ENCODE data around the gene NOP56. TPM values are rescaled to one million over a fixed set of nuclear protein-coding genes. Genes with fewer than 3 reads are reported as not detected.

The NOP56 gene
- total RNA-seq (ENCODE audit: low replicate concordance), result 246 and 288 TPM in 2 replicates

DNA sequence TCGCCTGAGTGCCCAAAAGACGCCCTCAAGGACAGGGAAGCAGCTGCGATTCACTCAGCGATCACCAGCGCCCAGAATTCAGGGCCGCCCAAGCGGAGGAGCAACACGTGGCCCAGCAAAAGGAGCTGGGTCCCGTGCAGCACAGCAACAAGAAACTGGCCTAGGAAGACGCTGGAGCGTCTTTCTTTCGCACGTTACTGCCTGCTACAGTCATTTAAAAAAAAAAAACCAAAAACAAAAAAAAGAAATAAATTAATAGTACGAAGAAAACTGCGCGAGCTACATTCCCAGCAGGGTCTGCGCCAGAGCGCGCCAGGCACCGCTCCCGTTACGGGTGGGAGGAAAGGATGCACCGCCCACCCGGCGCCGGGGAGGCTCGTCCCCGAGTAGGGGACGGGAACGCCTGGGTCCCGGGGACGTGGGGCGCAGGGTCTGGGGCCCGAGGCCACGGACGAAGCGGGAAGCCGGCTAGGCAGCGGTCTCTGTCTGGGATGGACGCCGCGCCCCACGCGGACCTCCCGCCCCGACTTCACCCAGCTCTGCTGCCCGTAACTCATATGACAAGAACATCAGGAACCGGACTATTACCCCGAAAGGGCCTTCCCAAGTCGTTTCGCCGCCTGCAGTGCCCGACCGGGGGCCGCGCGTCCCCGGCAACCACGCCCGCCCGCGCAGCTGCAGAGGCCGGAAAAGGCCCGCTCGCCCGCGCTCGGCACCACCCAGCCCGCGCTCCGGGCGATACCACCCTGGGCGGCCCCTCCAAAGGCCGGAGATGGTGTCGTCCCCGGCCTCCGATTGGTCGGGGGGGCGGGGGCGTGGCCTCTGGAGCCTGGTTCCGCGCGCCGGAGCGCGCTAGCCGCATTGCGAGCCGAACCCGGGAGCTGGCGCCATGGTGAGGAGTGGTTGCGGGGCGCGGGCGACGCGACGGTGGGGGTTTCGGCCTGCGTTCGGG lies at the start of gene NOP56:
Gene NOP56 (plus strand): TSS at position 861 of the 952 bp plus-strand sequence. CDS start 29 bp downstream, at position 890.
- peaks cover 56% of the 10 kb centered on the region for H3K79me2 ChIP-seq (ENCODE audit: low read depth)
- H3K9ac ChIP-seq, result peak within 1 kb of the TSS; percentile 61
- Mint-ChIP-seq H3K36me3 (peaks cover 23% of the 10 kb centered on the region), H3K9me3 (no peaks in the 10 kb centered on the region), H3K4me3 (peak within 1 kb of the TSS; percentile 94), H3K4me1 (peaks cover 17% of the 10 kb centered on the region), H3K27me3 (ENCODE audit: insufficient read depth, low read depth) (no peaks in the 10 kb centered on the region), H3K27ac (no peak within 1 kb of the TSS)
- H2AFZ ChIP-seq (replicated peaks), result peak within 1 kb of the TSS; percentile 85
- peaks cover 42% of the 10 kb centered on the region for H4K20me1 ChIP-seq (ENCODE audit: low read depth)
- DNase-seq (ENCODE audit: low spot score), result peak; percentile 94
- no peaks in the 10 kb centered on the region for H3K36me3 ChIP-seq
- peak within 1 kb of the TSS; percentile 98 for H3K4me2 ChIP-seq
- H3F3A ChIP-seq (ENCODE audit: low read depth), result peaks cover 67% of the 10 kb centered on the region
- H3K27ac ChIP-seq, result peak within 1 kb of the TSS; percentile 72
- no peaks in the 10 kb centered on the region for H3K27me3 ChIP-seq
- TF ChIP-seq EZH2 (IDR thresholded peaks at IDR 0.05), result peak; percentile 36
- no peak for TF ChIP-seq EZH2phosphoT487 (IDR thresholded peaks at IDR 0.05)
- peaks cover 22% of the 10 kb centered on the region for H3K4me1 ChIP-seq
- peak within 1 kb of the TSS; percentile 83 for H3K4me3 ChIP-seq
- H3K9me3 ChIP-seq (ENCODE audit: low read depth), result no peaks in the 10 kb centered on the region

DNA sequence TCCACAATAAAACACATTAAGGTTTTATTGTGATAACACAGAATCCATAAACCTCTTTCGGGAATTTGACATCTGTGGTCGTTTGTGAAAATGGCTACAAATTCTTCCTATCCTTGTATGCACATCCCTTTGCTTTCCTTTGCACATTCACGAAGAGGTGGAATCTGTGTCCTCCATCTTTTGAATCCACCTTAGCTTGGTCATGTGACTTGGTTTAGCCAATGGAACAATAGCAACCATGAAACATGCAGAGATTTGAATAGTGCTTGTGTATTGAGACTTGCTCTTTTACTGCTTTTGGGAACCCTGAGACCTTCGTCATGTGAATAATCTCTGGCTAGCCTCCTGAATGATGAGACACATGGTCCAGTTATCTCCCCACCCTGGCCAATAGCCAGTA lies 49.7 kb upstream of the NOP56 start:
- no peak overlapping the region for H3K4me2 ChIP-seq
- H3K4me3 ChIP-seq, result no peak overlapping the region
- no peaks in the 10 kb centered on the region for H3K36me3 Mint-ChIP-seq
- H2AFZ ChIP-seq (replicated peaks), result no peak overlapping the region
- no peaks in the 10 kb centered on the region for H3K27me3 ChIP-seq
- H3K9me3 ChIP-seq (ENCODE audit: low read depth), result peaks cover 7% of the 10 kb centered on the region
- H3K4me3 Mint-ChIP-seq, result no peak overlapping the region
- H3K79me2 ChIP-seq (ENCODE audit: low read depth), result no peaks in the 10 kb centered on the region
- TF ChIP-seq, protein P1, sequence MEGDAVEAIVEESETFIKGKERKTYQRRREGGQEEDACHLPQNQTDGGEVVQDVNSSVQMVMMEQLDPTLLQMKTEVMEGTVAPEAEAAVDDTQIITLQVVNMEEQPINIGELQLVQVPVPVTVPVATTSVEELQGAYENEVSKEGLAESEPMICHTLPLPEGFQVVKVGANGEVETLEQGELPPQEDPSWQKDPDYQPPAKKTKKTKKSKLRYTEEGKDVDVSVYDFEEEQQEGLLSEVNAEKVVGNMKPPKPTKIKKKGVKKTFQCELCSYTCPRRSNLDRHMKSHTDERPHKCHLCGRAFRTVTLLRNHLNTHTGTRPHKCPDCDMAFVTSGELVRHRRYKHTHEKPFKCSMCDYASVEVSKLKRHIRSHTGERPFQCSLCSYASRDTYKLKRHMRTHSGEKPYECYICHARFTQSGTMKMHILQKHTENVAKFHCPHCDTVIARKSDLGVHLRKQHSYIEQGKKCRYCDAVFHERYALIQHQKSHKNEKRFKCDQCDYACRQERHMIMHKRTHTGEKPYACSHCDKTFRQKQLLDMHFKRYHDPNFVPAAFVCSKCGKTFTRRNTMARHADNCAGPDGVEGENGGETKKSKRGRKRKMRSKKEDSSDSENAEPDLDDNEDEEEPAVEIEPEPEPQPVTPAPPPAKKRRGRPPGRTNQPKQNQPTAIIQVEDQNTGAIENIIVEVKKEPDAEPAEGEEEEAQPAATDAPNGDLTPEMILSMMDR (IDR thresholded peaks at IDR 0.05), result no peak
- TF ChIP-seq EZH2phosphoT487 (IDR thresholded peaks at IDR 0.05), result no peak
- no peak for TF ChIP-seq EZH2 (IDR thresholded peaks at IDR 0.05)
- H3F3A ChIP-seq (ENCODE audit: low read depth), result no peaks in the 10 kb centered on the region
- H3K36me3 ChIP-seq, result no peaks in the 10 kb centered on the region
- peaks cover 6% of the 10 kb centered on the region for H3K4me1 Mint-ChIP-seq
- no peak for DNase-seq (ENCODE audit: low spot score)
- H3K4me1 ChIP-seq, result peaks cover 4% of the 10 kb centered on the region
- H3K27ac ChIP-seq, result no peak overlapping the region
- H4K20me1 ChIP-seq (ENCODE audit: low read depth), result no peaks in the 10 kb centered on the region
- no peak overlapping the region for H3K27ac Mint-ChIP-seq
- H3K27me3 Mint-ChIP-seq (ENCODE audit: insufficient read depth, low read depth), result no peaks in the 10 kb centered on the region
- H3K9me3 Mint-ChIP-seq, result peaks cover 14% of the 10 kb centered on the region
- H3K9ac ChIP-seq, result no peak overlapping the region

DNA sequence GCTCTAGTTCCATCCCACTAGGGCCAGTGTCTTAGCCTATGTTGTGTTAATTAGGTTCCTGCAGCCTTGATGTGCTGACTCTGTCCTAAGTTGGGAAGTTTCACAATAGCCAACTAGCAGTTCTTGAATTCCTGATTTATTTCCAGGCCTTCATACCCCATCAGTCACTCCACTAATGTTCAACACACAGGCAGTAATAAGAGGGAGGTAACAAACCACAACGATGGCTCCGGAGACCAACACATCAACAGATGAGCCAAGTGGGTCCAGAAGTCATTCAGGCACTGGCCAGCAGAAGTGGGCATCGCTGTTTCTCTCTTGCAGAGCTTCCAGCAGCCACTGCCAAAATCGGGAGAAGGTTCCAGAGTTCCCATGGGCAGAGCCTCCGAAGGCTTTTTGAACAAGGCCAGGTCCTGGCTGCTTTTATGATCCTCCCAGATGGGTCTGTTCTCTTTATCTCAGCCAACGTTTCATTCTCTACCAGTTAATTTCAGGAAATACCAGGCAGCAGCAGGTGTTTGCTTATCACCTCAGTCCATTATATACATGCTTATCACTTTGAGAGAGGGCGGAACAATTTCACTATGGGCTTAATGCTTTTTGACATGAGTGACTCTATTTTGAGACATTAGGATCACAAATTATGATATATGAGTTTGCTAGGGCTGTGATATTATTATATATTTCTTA lies 48.5 kb upstream of the NOP56 start:
- H3K27me3 ChIP-seq, result no peaks in the 10 kb centered on the region
- H3K4me1 ChIP-seq, result peaks cover 4% of the 10 kb centered on the region
- Mint-ChIP-seq H3K9me3 (peaks cover 16% of the 10 kb centered on the region), H3K4me1 (peaks cover 6% of the 10 kb centered on the region), H3K4me3 (no peak overlapping the region), H3K27me3 (ENCODE audit: insufficient read depth, low read depth) (peaks cover 2% of the 10 kb centered on the region), H3K36me3 (no peaks in the 10 kb centered on the region), H3K27ac (no peak overlapping the region)
- no peak overlapping the region for H2AFZ ChIP-seq (replicated peaks)
- H3K4me3 ChIP-seq, result no peak overlapping the region
- no peaks in the 10 kb centered on the region for H4K20me1 ChIP-seq (ENCODE audit: low read depth)
- DNase-seq (ENCODE audit: low spot score), result no peak
- H3K4me2 ChIP-seq, result no peak overlapping the region
- no peak overlapping the region for H3K27ac ChIP-seq
- no peaks in the 10 kb centered on the region for H3F3A ChIP-seq (ENCODE audit: low read depth)
- no peak overlapping the region for H3K9ac ChIP-seq
- no peaks in the 10 kb centered on the region for H3K79me2 ChIP-seq (ENCODE audit: low read depth)
- TF ChIP-seq EZH2phosphoT487 (IDR thresholded peaks at IDR 0.05) (no peak), EZH2 (IDR thresholded peaks at IDR 0.05) (no peak)
- TF ChIP-seq, protein P1 (IDR thresholded peaks at IDR 0.05), result no peak
- peaks cover 7% of the 10 kb centered on the region for H3K9me3 ChIP-seq (ENCODE audit: low read depth)
- H3K36me3 ChIP-seq, result no peaks in the 10 kb centered on the region
